DOHH2 (cell line): ENCODE results near the gene ACTN1.
A peak's percentile ranks its signal among the peaks of the same experiment; 100 is the strongest.

ENCODE experiments used
- H3F3A ChIP-seq: fragments of 200-600 bp; sonication (generic), shearing (Covaris generic); 2 replicates; pipeline ENCODE4 v1.6.0; 2016; ENCODE audit warnings: antibody characterized with exemption, mild to moderate bottlenecking; ENCODE audit not compliant: control insufficient read depth, insufficient read depth
- H3K27ac ChIP-seq: fragments of 200-600 bp; sonication (generic); 2 replicates; pipeline ENCODE4 v1.5.1; 2014; ENCODE audit warnings: low read depth, mild to moderate bottlenecking, low read length, moderate library complexity
- H3K27me3 ChIP-seq: fragments of 200-600 bp; sonication (generic); 2 replicates; pipeline ENCODE4 v1.6.1; 2014; ENCODE audit warnings: mild to moderate bottlenecking, low read length, mixed read lengths; ENCODE audit not compliant: control insufficient read depth
- H3K36me3 ChIP-seq: fragments of 200-600 bp; sonication (generic); 2 replicates; pipeline ENCODE4 v1.6.1; 2014; ENCODE audit warnings: mild to moderate bottlenecking, low read length, moderate library complexity, mixed read lengths; ENCODE audit not compliant: control insufficient read depth
- H3K4me1 ChIP-seq: fragments of 200-600 bp; sonication (generic); 2 replicates; pipeline ENCODE4 v1.6.1; 2014; ENCODE audit warnings: mild to moderate bottlenecking, low read length, mixed read lengths; ENCODE audit not compliant: control insufficient read depth
- H3K4me2 ChIP-seq: fragments of 200-600 bp; sonication (generic); 2 replicates; pipeline ENCODE4 v1.6.0; 2014; ENCODE audit warnings: mild to moderate bottlenecking, low read length, moderate library complexity
- H3K4me3 ChIP-seq: fragments of 200-600 bp; sonication (generic); 2 replicates; pipeline ENCODE4 v1.5.1; 2014; ENCODE audit warnings: mild to moderate bottlenecking, low read length, mixed read lengths
- H3K79me2 ChIP-seq: fragments of 200-600 bp; sonication (generic); 2 replicates; pipeline ENCODE4 v1.6.1; 2014; ENCODE audit warnings: mild to moderate bottlenecking, low read length, mixed read lengths; ENCODE audit not compliant: control insufficient read depth
- H3K9me2 ChIP-seq: fragments of 200-600 bp; sonication (generic); replicated peaks from 2 replicates; pipeline ENCODE4 v1.6.1; 2014; ENCODE audit warnings: mild to moderate bottlenecking, low read length, mixed read lengths; ENCODE audit not compliant: control insufficient read depth
- H3K9me3 ChIP-seq: fragments of 200-600 bp; sonication (generic); 2 replicates; pipeline ENCODE4 v1.6.1; 2014; ENCODE audit warnings: antibody characterized with exemption, low read length, mixed read lengths; ENCODE audit not compliant: control insufficient read depth, insufficient read depth
- H4K20me1 ChIP-seq: fragments of 200-600 bp; sonication (generic); 2 replicates; pipeline ENCODE4 v1.6.0; 2014; ENCODE audit warnings: low read depth, mild to moderate bottlenecking, antibody characterized with exemption, low read length, moderate library complexity; ENCODE audit not compliant: control insufficient read depth, insufficient read depth
- EZH2phosphoT487 ChIP-seq: fragments of 200-600 bp; sonication (generic); IDR thresholded peaks from 2 replicates; pipeline ENCODE4 v1.6.1; 2017; ENCODE audit warnings: borderline replicate concordance, mild to moderate bottlenecking, antibody characterized with exemption, low read length, moderate library complexity, mixed read lengths
- TF ChIP-seq, protein P1 (sequence below): fragments of 200-600 bp; sonication (generic); IDR thresholded peaks from one replicate; pipeline ENCODE4 v1.5.1; 2014; ENCODE audit warnings: antibody characterized with exemption, mild to moderate bottlenecking, low read depth, low read length; ENCODE audit not compliant: poor library complexity, severe bottlenecking

ACTN1 gene

DNA sequence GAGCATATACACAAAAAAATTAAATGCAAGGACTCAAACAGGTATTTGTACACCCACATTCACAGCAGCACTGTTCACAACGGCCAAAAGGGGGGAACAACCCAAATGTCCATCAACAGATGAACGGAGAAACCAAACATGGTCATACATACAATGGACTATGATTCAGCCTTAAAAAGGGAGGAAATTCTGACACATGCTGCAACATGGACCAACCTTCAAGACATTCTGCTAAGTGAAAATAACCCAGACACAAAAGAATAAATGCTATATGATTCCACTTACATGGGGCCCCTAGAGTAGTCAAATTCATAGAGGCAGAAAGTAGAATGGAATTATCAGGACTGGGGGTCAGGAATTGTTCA, 29.5 kb downstream of the ACTN1 start:
- peaks cover 10% of the 10 kb centered on the region for H3K4me1 ChIP-seq
- no peak overlapping the region for H3K4me2 ChIP-seq
- H3K79me2 ChIP-seq = no peaks in the 10 kb centered on the region

DNA sequence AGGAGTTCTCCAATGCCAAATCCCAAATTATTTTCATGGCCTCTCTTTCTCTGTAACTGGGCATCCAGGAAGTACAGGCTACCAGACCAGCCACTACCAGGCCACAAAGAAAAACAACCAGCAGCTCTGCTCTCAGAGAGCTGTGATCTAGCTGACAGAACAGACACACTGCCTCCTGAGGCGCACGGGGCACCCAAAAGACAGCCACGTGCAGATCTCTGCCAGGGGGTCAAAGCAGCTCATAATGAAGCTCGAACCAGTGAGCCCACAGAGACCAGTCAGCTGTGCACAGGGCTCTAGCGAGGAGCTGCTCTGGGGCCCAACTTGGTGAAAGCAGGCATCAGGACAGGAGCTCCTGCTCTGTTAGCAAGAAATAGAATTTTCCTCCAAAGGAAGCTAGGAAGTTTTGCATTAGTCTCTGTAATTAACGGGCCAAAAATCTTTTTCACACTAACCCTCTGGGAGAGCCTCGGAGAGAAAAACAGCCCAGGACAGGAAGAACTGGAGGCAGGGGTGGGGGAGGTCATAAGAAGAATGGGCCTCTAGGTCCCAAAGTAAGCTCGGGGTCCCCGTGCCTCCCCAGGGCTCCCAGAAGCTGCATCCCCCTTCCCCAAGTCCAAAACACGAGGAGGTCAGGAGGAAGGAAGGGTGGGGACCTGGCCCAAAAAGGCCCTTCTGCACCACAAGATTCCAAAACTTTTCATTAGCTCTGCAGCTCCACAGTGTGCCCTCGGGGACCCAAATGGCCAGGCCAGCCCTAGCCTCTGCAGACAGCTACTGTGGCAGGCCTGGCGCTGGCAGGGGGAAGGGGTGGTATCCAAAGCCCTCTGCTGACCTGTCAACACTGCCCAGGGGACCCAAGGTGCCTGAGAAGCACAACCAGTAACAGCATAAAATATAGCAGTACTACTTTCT, 30.2 kb downstream of the ACTN1 start:
- Histone ChIP-seq H3K27me3 (peaks cover 5% of the 10 kb centered on the region; the same call in 1 of the 2 replicates), H3K4me3 (no peak overlapping the region), H3K79me2 (no peaks in the 10 kb centered on the region), H3K36me3 (no peaks in the 10 kb centered on the region), H3F3A (no peaks in the 10 kb centered on the region), H3K4me1 (peaks cover 10% of the 10 kb centered on the region), H3K9me2 (no peaks in the 10 kb centered on the region), H4K20me1 (no peaks in the 10 kb centered on the region), H3K27ac (no peak overlapping the region), H3K4me2 (no peak overlapping the region), H3K9me3 (no peaks in the 10 kb centered on the region)
- TF ChIP-seq, protein P1, sequence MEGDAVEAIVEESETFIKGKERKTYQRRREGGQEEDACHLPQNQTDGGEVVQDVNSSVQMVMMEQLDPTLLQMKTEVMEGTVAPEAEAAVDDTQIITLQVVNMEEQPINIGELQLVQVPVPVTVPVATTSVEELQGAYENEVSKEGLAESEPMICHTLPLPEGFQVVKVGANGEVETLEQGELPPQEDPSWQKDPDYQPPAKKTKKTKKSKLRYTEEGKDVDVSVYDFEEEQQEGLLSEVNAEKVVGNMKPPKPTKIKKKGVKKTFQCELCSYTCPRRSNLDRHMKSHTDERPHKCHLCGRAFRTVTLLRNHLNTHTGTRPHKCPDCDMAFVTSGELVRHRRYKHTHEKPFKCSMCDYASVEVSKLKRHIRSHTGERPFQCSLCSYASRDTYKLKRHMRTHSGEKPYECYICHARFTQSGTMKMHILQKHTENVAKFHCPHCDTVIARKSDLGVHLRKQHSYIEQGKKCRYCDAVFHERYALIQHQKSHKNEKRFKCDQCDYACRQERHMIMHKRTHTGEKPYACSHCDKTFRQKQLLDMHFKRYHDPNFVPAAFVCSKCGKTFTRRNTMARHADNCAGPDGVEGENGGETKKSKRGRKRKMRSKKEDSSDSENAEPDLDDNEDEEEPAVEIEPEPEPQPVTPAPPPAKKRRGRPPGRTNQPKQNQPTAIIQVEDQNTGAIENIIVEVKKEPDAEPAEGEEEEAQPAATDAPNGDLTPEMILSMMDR = no peak
- TF ChIP-seq EZH2phosphoT487 = no peak

More for the DNA sequence above, 29.5 kb downstream of the ACTN1 start:
- Histone ChIP-seq H3K27ac (no peak overlapping the region), H3K9me3 (no peaks in the 10 kb centered on the region), H3K9me2 (no peaks in the 10 kb centered on the region), H3K27me3 (peaks cover 5% of the 10 kb centered on the region; the same call in 1 of the 2 replicates), H3K4me3 (no peak overlapping the region), H4K20me1 (no peaks in the 10 kb centered on the region), H3F3A (no peaks in the 10 kb centered on the region), H3K36me3 (no peaks in the 10 kb centered on the region)
- TF ChIP-seq, protein P1 = no peak
- TF ChIP-seq EZH2phosphoT487 = no peak

DNA sequence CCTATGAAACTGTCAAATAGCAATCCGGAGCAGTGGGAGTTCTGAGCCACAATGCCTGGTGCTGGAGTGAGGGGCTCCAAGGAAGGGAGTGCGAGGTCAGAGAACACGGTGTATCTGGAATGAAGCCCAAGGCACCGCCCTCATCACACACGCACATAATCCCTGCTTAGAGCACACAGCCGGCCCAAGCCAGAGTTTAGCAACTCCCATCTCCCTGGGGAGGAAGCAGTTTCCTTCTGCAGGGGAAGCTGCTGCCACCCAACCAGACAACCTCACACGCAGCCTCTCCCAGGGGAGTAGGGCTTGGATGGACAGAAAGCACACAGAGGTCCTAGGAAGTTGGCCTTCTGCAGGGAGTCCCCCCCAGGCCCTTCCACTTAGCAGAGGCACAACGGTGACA, 31.3 kb downstream of the ACTN1 start:
- Histone ChIP-seq H3K4me1 (peaks cover 10% of the 10 kb centered on the region), H4K20me1 (no peaks in the 10 kb centered on the region), H3K79me2 (no peaks in the 10 kb centered on the region), H3F3A (no peaks in the 10 kb centered on the region), H3K4me2 (peak overlapping the region; percentile 43), H3K9me3 (no peaks in the 10 kb centered on the region), H3K4me3 (no peak overlapping the region), H3K27ac (no peak overlapping the region), H3K27me3 (peaks cover 8% of the 10 kb centered on the region; the same call in 1 of the 2 replicates), H3K9me2 (no peaks in the 10 kb centered on the region), H3K36me3 (no peaks in the 10 kb centered on the region)
- TF ChIP-seq EZH2phosphoT487 = no peak
- TF ChIP-seq, protein P1 = no peak
